Fibroblast of upper back skin (primary cell): Measurements from ENCODE around the gene GMPR.

Experiments used
- DNase-seq: peaks from one replicate; pipeline ENCODE4 v3.0.0-alpha.2; 2013

GMPR gene

GRCh38 chr6:16274885-16275589 lies 36.6 kb downstream of the GMPR start:
- no peak for DNase-seq

GRCh38 chr6:16277101-16277981 lies 39.0 kb downstream of the GMPR start:
- peak; percentile 93 for DNase-seq

DNA sequence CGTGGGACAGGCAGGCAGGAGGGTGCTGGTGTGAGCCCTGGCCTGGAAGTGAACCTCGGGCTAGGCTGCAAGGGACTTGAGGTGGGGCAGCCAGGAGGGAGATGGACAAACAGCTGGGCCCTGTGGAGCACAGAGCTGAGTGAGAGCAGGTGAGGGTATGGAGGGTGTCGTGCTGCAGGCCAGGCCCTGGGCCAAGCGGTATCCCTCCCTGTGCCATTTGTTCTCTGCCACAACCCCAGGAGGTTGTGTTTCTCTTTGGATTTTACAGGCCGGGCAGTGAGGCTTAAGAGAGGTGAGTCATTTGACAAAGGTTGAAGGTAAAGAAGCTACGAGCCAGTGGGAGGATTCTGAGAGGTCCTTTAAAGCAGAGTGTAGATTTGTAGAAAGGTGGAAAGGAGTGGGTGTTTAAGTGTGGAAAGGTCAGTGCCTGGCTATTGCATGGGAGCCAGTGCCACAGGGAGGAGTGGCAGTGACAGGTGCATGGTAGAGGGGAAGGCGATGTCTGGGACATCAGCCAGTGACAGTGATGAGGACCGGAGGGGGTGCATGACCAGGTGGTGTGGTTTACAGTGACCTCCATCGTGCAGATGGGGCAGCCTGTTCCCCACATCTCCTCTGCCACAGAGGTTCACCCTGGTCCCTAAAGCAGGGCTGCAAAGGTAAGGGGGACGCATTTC lies 39.8 kb downstream of the GMPR start:
- DNase-seq: no peak

DNA sequence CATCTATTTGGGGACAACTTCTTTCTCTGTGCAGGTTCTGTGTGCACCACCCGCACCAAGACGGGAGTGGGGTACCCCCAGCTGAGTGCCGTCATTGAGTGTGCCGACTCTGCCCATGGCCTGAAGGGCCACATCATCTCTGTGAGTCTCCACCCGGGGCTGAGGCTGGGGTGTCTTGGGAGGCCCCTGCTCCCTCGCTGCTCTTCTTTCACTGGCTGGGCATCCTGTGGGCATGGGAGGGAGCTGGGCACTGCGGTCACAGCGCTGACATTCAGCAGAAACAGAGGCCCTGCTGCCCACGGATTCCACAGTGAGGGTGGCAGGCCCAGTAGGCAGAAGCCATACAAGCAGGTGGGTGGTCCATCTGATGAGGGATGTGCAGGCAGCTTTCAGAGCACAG lies 40.4 kb downstream of the GMPR start:
- no peak for DNase-seq

GRCh38 chr6:16279243-16279642 lies 40.9 kb downstream of the GMPR start:
- DNase-seq: no peak

- no peak for DNase-seq
Observed at GRCh38 chr6:16282370-16282769, 44.0 kb downstream of the GMPR start.

DNA sequence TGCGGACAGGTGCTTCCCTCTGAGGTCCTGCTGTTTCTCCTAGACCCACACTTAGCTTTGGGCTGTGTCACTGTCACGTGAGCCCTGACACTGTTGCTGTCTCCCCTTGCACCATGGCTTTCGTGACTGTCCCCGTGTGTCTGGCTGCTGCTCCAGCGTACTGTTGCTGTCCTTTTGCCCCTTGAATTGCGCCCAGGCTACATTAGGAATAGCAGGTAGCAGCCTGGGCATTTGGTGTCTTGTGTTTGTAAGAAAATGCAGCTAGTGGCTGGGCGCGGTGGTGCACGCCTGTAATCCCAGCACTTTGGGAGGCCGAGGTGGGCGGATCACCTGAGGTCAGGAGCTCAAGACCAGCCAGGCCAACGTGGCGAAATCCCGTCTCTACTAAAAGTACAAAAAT lies 46.1 kb downstream of the GMPR start:
- DNase-seq: no peak

GRCh38 chr6:16285467-16286150 lies 47.2 kb downstream of the GMPR start:
- DNase-seq: no peak

DNA sequence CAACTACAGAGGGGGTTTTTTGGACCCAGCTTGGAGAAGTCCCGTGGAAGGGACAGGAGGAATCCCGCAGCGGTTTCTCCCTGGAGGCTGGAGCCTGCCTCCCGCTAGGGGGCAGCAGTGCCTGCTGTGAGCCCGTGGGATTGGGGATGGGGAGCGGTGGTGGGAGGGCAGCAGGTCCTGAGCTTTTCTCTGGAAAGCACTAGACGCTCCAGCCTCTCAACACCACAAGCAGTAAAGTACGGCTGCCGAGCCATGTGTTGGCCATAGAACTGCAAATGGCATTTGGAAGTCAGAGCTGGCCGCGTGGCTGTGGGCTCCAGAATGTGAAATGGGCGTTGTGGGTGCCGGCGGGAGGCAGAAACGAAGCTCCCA lies 47.8 kb downstream of the GMPR start:
- peak; percentile 52 for DNase-seq

DNA sequence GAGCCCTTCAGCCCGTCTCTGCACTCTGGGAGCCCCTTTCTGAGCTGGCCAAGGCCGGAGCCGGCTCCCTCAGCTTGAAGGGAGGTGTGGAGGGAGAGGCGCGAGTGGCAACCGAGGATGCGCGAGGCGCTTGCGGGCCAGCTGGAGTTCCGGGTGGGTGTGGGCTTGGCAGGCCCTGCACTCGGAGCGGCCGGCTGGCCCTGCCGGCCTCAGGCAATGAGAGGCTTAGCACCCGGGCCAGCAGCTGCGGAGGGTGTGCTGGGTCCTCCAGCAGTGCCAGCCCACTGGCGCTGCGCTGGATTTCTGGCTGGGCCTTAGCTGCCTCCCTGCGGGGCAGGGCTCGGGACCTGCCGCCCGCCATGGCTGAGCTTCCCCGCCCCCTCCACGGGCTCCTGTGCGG lies 49.8 kb downstream of the GMPR start:
- no peak for DNase-seq

GRCh38 chr6:16291739-16292138 lies 53.4 kb downstream of the GMPR start:
- DNase-seq: no peak

- DNase-seq: no peak
Observed at GRCh38 chr6:16292432-16292831, 54.0 kb downstream of the GMPR start.

GRCh38 chr6:16292942-16293341 lies 54.6 kb downstream of the GMPR start:
- DNase-seq: no peak

DNA sequence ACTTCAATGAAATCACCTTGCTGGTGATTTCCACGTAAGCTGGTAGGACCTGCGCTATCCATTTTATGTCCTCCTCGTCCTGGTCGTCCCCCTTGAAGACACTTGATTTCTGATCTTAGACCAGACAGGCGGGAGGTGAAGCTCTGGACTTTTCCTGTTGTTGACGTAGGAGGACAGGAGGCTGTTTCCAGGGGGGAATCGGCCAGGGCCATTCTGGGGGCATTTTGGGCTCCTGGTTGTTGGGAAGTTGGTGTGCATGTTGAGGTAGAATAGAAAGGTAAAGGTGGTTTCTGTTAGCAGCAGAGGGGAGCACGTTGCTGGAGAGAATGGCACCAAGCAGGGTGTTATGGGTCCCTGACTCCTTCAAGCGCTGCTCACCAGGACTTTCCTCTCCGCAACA lies 56.0 kb downstream of the GMPR start:
- DNase-seq: no peak

GRCh38 chr6:16295060-16295459 lies 56.7 kb downstream of the GMPR start:
- no peak for DNase-seq

DNA sequence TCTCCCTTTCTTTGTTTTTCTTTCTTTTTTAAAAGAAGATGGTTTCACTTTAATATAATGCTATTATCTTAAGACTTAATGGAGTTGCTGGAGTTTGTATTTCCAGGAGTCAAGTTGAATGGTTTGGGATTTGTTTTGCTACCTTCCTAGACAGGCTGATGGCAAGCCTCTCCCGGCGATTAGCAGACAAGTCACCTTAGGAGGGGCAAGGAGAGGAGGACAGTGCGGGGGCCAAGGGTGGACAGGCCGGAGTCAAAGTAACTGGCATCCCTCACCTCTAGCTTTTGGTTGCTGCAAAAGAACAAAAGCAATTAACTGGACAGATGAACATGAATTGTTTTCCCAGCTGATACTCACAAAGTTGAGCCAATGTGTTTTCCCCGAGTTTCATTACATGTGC lies 57.1 kb downstream of the GMPR start:
- DNase-seq: no peak

GRCh38 chr6:16296061-16296670 lies 57.8 kb downstream of the GMPR start:
- no peak for DNase-seq

- no peak for DNase-seq
Observed at GRCh38 chr6:16299861-16300260, 61.5 kb downstream of the GMPR start.

DNA sequence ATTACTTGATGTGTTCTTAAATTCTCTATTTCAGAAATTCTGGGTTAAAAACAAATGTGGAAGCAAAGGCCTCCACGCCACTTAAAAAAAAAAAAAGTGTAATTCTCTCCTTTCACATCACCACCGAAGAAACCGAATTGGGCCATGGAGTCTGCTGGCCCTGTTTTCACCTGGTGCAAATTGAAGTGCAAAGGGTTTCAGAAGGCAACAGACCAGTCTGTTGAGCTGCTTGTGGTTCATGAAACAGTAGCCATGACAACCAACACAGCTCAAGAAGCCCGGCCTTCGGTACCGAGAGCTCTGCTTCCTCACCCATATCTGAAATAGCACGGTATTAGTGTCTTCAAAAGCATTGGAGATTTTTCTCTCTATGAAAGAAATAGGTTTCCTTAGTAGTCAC lies 63.1 kb downstream of the GMPR start:
- no peak for DNase-seq

DNA sequence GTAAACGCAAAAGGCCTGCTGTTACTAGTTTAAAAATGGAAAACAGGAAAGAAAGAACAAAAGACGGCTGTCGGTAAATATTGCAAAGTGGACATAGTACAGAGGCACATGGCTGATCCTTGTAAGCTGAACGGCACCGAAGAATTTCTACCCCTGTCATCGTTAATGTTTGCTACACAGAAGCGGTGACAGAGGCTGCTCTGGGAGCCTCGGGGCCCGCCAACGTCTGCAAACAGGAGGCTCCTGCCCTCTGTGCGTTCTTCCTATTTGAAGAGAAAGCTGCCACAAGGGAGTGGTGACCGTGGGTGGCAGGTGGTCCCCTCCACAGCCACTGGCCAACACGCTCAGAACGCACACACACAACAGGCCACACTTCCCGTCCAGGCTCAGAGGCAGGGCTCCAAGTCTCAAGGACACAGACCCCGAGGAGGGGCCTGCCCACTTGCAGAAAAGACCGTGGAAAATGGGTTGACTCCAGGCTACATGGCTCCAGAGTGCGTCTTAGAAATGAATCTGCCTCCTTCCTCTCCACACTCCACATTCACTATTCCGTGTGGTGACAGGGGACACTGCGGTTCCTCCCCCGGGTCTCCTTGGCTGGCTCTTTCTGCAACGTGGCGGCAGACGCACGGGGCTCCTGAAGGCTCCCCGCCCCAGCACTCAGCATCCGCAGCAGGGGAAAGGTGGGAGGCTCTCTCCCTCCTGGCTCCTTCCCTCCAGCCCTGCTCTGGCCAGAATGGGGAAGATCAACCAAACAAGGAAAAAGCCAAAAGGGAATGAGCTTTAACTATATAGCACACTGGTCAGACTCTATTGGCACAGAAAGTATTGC lies 64.5 kb downstream of the GMPR start:
- no peak for DNase-seq

DNA sequence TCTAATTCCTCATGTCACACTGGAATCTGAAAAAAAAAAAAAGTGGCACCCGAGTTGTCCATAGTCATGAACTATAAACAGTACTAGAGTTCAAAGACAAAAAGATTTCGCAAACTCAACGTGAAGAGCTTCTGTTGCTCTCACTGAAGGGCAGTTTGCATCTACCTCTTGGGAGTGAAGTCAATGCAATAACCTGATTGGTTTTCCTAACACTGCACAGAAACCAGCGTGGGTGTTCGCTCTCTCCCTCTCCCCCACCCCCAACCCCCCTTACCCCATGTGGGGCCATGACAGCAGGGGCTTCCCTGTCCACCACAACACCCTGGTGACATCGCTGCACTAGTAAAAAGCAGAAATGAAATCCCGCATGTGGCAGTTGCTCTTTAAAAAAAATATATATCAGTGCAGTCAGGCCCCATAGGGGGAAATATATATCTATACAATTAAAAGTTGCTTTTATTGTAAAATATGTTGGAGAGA lies 66.9 kb downstream of the GMPR start:
- DNase-seq: no peak

DNA sequence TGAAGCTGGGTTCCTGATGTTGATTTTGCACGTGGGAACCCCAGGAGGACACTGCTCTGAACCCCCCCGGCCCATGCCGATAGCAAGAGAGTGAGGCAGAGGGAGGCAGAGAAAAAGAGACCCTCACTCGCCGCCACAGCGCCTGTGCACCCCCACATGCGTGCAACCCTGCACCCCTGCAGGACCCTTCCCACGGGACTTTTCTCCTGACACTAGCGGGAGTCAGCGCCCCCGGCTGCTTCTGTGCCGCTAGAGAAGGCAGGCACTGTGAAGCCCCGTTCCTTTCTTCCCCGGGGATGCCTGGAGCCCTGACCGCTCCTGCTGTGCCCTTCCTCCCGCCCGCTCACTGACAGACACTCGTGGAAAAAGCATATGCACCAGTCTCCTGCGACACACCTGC lies 67.4 kb downstream of the GMPR start:
- no peak for DNase-seq
